HCT116 (cell line): ENCODE results near the gene LSAMP. TPM values are rescaled to one million over a fixed set of nuclear protein-coding genes. Genes with fewer than 3 reads are reported as not detected.

Source experiments
- ATAC-seq: fragments of 200-7000 bp; cut with Tn5 transposase; 2 replicates; pipeline ENCODE4 v1.9.1; 2020; ENCODE audit warnings: mild to moderate bottlenecking, moderate library complexity
- BruUV-seq: library from RNA; stranded (reverse); fragments of 400-500 nt; replicated peaks from 2 replicates; lab custom pipeline; 2021; lab: Mats Ljungman, UMichigan
- CTCF ChIA-PET: fragments of 300-600 bp; sonication (Branson Sonifier 250); formaldehyde crosslinking; loops from one replicate; lab custom pipeline; 2021; ENCODE audit warnings: antibody characterized with exemption; lab: Charles Lee
- POLR2A ChIA-PET: fragments of 300-600, 350-600 bp; sonication (Branson Sonifier 250); formaldehyde crosslinking; loops from one replicate; lab custom pipeline; 2021; ENCODE audit warnings: antibody characterized with exemption; lab: Charles Lee
- RAD21 ChIA-PET, 2 experiments: fragments of 300-600 bp; sonication (Branson Sonifier 250); formaldehyde crosslinking; loops; one replicate each; lab custom pipeline; 2023; ENCODE audit warnings: low total read pairs in 2 of 2; ENCODE audit not compliant: uncharacterized antibody in 2 of 2, unreplicated experiment in 2 of 2, low non-redundant PET in 1 of 2; lab: Charles Lee
- DNase-seq: peaks from one replicate; pipeline ENCODE4 v3.0.0-alpha.2; 2010; ENCODE audit warnings: low read depth, low spot score
- H2AFZ ChIP-seq: fragments of 200-600 bp; shearing (Covaris generic), sonication (generic); 2 replicates; pipeline ENCODE4 v1.6.1; 2017; ENCODE audit warnings: low read depth, mixed run types, mixed read lengths, antibody characterized with exemption, low read length; ENCODE audit not compliant: poor library complexity, severe bottlenecking
- H3K27ac ChIP-seq: 2 replicates; pipeline ENCODE4 v1.5.1; 2012; ENCODE audit warnings: low read depth, low read length
- H3K27me3 ChIP-seq: fragments of 200-600 bp; sonication (generic); 2 replicates; pipeline ENCODE4 v1.6.1; 2016; ENCODE audit warnings: mixed run types, low read length, mixed read lengths; ENCODE audit not compliant: insufficient read depth
- H3K36me3 ChIP-seq, 2 experiments: fragments of 200-500 bp in 1 of 2; fragments of 200-600 bp in 1 of 2; sonication (Bioruptor generic) in 1 of 2; sonication (generic) in 1 of 2; 2 replicates each; pipeline versions ENCODE4 v1.5.1 to v1.6.1; 2014 to 2016; ENCODE audit warnings: low read length in 2 of 2, inconsistent platforms in 1 of 2, mixed read lengths in 1 of 2, mixed run types in 1 of 2; ENCODE audit not compliant: insufficient read depth in 2 of 2, control insufficient read depth in 1 of 2
- H3K4me1 ChIP-seq, 2 experiments: fragments of 200-600 bp in 1 of 2; sonication (generic) in 1 of 2; 2 replicates each; pipeline versions ENCODE4 v1.5.1 to v1.6.1; 2012 to 2017; ENCODE audit warnings: low read length in 2 of 2, inconsistent platforms in 1 of 2, mild to moderate bottlenecking in 1 of 2, mixed read lengths in 1 of 2, mixed run types in 1 of 2, moderate library complexity in 1 of 2; ENCODE audit not compliant: insufficient read depth in 2 of 2, control insufficient read depth in 1 of 2
- H3K4me2 ChIP-seq: fragments of 200-600 bp; sonication (generic); 2 replicates; pipeline ENCODE4 v1.6.1; 2017; ENCODE audit warnings: mixed run types, low read length, mixed read lengths
- H3K4me3 ChIP-seq, 2 experiments: fragments of 200-600 bp in 1 of 2; sonication (generic) in 1 of 2; replicated peaks in 1 of 2; 2 replicates each; pipeline ENCODE4 v1.5.1; 2011 to 2016; ENCODE audit warnings: low read length in 2 of 2, control low read depth in 1 of 2, low read depth in 1 of 2, mild to moderate bottlenecking in 1 of 2, mixed read lengths in 1 of 2, mixed run types in 1 of 2
- H3K79me2 ChIP-seq: fragments of 200-600 bp; sonication (generic); 2 replicates; pipeline ENCODE4 v1.6.1; 2017; ENCODE audit warnings: mild to moderate bottlenecking, mixed run types, low read length, moderate library complexity, mixed read lengths; ENCODE audit not compliant: insufficient read depth
- H3K9ac ChIP-seq: fragments of 200-600 bp; sonication (generic); 2 replicates; pipeline ENCODE4 v1.6.1; 2016; ENCODE audit warnings: low read length, mixed read lengths
- H3K9me2 ChIP-seq: fragments of 200-600 bp; sonication (generic), shearing (Covaris generic); 2 replicates; pipeline ENCODE4 v1.6.1; 2017; ENCODE audit warnings: mixed run types, mild to moderate bottlenecking, moderate library complexity; ENCODE audit not compliant: insufficient read depth
- H3K9me3 ChIP-seq, 2 experiments: fragments of 200-500 bp in 1 of 2; fragments of 200-600 bp in 1 of 2; sonication (Bioruptor generic) in 1 of 2; sonication (generic) in 1 of 2; 2 replicates each; pipeline ENCODE4 v1.6.1; 2014 to 2017; ENCODE audit warnings: low read length in 2 of 2, mixed read lengths in 2 of 2, inconsistent platforms in 1 of 2, low read depth in 1 of 2, mild to moderate bottlenecking in 1 of 2, mixed run types in 1 of 2, moderate library complexity in 1 of 2; ENCODE audit not compliant: control insufficient read depth in 1 of 2, insufficient read depth in 1 of 2
- H4K20me1 ChIP-seq: fragments of 200-600 bp; sonication (generic), shearing (Covaris generic); 2 replicates; pipeline ENCODE4 v1.6.1; 2017; ENCODE audit warnings: mixed run types, mild to moderate bottlenecking, moderate library complexity; ENCODE audit not compliant: insufficient read depth
- CEBPB ChIP-seq: IDR thresholded peaks from 2 replicates; pipeline ENCODE4 v1.6.1; 2012; ENCODE audit warnings: low read depth
- EZH2phosphoT487 ChIP-seq: fragments of 200-600 bp; IDR thresholded peaks from 2 replicates; pipeline ENCODE4 v1.6.1; 2018; ENCODE audit warnings: antibody characterized with exemption, borderline replicate concordance
- FOSL1 ChIP-seq: IDR thresholded peaks from 2 replicates; pipeline ENCODE4 v1.6.1; 2012; ENCODE audit warnings: low read depth
- TCF7L2 ChIP-seq: IDR thresholded peaks from 2 replicates; pipeline ENCODE4 v1.7.0; 2011; ENCODE audit warnings: borderline replicate concordance, inconsistent platforms; ENCODE audit not compliant: insufficient read depth, insufficient read length; ENCODE audit errors: extremely low read depth
- YY1 ChIP-seq: IDR thresholded peaks from 2 replicates; pipeline ENCODE4 v1.6.1; 2011; ENCODE audit warnings: low read length, low read depth, moderate library complexity, mild to moderate bottlenecking; ENCODE audit not compliant: insufficient replicate concordance; ENCODE audit errors: extremely low read depth
- ZBTB33 ChIP-seq: IDR thresholded peaks from 2 replicates; pipeline ENCODE4 v1.6.1; 2011; ENCODE audit warnings: mild to moderate bottlenecking, low read length, moderate library complexity; ENCODE audit not compliant: insufficient replicate concordance; ENCODE audit errors: extremely low read depth
- intact Hi-C: fragments of 100-400 bp; cut with micrococcal nuclease; formaldehyde crosslinking; loops from 2 replicates; pipeline ENCODE4 v1.10.0; 2022
- total RNA-seq: library from RNA; stranded (reverse); gene quantifications from one replicate; pipeline ENCODE4 v1.2.1, GENCODE V29; 2021; ENCODE audit not compliant: unreplicated experiment
- TF ChIP-seq, protein P1 (sequence below): IDR thresholded peaks from 2 replicates; pipeline ENCODE4 v1.6.1; 2012; ENCODE audit warnings: low read depth

LSAMP gene
- total RNA-seq, 1 experiment from 2014 or later: 0.25 TPM

GRCh38 chr3:116473602-116474001 is 28.3 kb upstream of the LSAMP start (continued):
- TF ChIP-seq YY1 (no peak), TCF7L2 (no peak), EZH2phosphoT487 (no peak)
- TF ChIP-seq, protein P1, sequence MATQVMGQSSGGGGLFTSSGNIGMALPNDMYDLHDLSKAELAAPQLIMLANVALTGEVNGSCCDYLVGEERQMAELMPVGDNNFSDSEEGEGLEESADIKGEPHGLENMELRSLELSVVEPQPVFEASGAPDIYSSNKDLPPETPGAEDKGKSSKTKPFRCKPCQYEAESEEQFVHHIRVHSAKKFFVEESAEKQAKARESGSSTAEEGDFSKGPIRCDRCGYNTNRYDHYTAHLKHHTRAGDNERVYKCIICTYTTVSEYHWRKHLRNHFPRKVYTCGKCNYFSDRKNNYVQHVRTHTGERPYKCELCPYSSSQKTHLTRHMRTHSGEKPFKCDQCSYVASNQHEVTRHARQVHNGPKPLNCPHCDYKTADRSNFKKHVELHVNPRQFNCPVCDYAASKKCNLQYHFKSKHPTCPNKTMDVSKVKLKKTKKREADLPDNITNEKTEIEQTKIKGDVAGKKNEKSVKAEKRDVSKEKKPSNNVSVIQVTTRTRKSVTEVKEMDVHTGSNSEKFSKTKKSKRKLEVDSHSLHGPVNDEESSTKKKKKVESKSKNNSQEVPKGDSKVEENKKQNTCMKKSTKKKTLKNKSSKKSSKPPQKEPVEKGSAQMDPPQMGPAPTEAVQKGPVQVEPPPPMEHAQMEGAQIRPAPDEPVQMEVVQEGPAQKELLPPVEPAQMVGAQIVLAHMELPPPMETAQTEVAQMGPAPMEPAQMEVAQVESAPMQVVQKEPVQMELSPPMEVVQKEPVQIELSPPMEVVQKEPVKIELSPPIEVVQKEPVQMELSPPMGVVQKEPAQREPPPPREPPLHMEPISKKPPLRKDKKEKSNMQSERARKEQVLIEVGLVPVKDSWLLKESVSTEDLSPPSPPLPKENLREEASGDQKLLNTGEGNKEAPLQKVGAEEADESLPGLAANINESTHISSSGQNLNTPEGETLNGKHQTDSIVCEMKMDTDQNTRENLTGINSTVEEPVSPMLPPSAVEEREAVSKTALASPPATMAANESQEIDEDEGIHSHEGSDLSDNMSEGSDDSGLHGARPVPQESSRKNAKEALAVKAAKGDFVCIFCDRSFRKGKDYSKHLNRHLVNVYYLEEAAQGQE: no peak

- Histone ChIP-seq H3K36me3 (no peaks in the 10 kb centered on the region), H3K9me3 (no peaks in the 10 kb centered on the region), H3K4me2 (no peak overlapping the region), H3K9me2 (no peaks in the 10 kb centered on the region), H2AFZ (no peak overlapping the region), H3K4me3 (no peak overlapping the region), H3K27ac (no peak overlapping the region), H3K9ac (no peak overlapping the region), H3K79me2 (no peaks in the 10 kb centered on the region), H3K27me3 (no peaks in the 10 kb centered on the region; the same call in 1 of the 2 replicates), H3K4me1 (no peaks in the 10 kb centered on the region), H4K20me1 (no peaks in the 10 kb centered on the region)
- BruUV-seq: no TSS peak
- TF ChIP-seq, protein P1: no peak
- TF ChIP-seq ZBTB33 (no peak), CEBPB (no peak), FOSL1 (no peak)
- CTCF ChIA-PET: no interaction called here
- RAD21 ChIA-PET: no interaction called here
- ATAC-seq (no peak), DNase-seq (no peak)
- POLR2A ChIA-PET: no interaction called here
- intact Hi-C loops: no loop called here
Measured at GRCh38 chr3:116470605-116471197, 25.4 kb upstream of the LSAMP start.
